NOMO-1 (cell line): ENCODE results near the gene TMEM219.
"Not testable (repeated sequence)": the region's sequence is repeated elsewhere in the genome, so short reads cannot be mapped to it uniquely, and the experiment has no call there.

Experiments
- DNase-seq, 2 experiments: peaks; one replicate each; lab custom pipeline; 2025; ENCODE audit not compliant: unreplicated experiment in 2 of 2; lab: John Stamatoyannopoulos, UW

Gene TMEM219, protein sequence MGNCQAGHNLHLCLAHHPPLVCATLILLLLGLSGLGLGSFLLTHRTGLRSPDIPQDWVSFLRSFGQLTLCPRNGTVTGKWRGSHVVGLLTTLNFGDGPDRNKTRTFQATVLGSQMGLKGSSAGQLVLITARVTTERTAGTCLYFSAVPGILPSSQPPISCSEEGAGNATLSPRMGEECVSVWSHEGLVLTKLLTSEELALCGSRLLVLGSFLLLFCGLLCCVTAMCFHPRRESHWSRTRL

DNA sequence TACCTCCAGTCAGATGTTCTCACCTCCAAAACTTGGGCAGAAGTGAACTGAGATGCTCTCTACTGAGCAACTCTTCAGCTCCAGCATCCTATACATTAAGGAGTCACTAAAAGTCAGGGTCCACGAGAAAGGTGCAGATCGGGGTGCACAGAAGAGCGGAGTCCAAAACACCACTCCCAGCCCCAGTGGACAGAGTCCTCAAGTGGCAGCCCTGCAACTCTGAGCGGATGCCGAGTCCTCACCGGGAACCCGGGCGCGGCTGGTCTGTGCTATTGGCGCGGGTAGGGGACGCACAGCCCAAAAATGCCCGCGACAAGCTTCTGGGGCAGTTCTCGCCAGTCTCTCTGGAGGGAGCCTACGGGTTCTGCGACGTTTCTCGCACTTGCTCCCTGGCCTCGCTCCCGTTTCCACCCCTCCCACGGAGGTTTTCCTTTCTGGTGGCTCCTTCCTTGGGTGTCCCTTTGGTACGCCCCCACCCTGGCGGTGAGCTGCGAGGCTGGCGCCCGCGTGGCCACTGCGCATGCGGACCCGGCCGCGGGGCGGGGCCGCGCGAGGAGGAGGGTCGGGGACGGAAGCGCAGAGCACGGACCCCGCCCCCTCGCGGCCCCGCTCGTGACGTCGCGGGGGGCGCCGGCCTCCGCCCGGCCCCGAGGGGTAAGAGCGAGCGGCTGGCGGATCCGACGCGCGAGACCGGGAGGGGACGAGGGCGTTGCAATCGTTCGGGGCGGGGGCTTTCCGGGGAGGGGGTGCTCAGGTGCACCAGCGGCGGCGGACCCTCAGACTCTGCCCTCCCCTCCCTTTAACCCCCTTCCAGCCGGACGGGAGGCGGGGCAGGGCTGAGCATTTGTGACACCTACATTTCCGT is at the start of gene TMEM219:
TSS of gene TMEM219 (plus strand) at position 601 of the 865 bp plus-strand sequence. CDS start 1,065 bp downstream, outside the sequence.
- peak; percentile 79 to 92 for DNase-seq

DNA sequence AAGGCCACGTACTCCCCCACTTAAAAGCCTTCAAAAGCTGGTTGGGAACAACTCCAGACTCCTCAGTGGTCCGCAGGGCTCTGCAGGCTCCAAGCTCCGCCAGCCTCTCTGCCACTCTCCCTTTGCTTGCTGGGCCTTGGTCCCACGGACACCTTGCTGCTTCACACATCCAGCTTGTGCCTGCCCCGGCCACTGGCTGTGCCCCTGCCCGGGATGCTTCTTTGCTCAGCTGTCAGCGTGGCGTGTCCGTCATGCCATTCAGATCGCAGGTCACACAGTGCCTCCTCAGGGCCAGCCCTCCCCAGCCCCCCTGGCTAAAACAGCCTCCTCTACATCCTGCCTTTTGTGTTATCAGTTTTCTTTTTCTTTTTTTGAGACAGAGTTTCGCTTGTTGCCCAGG is 49.8 kb upstream of the TMEM219 start:
- no peak for DNase-seq

DNA sequence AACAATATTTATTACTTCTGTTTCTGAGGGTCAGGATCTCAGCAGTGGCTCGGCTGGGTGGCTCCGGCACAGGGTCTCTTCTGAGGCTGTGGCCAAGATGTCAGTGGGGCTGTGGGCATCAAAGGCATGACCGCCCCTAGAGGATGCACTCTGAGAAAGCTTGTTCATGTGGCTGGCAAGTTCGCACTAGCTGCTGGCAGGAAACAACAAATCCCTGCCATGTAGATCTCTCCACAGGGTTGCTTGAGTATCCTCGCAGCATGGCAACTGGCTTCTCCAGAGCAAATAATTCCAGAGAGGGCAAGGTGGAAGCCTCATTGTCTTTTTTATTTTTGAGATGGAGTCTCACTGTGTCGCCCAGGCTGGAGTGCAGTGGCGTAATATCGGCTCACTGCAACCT is 48.4 kb upstream of the TMEM219 start:
- DNase-seq: no peak

DNA sequence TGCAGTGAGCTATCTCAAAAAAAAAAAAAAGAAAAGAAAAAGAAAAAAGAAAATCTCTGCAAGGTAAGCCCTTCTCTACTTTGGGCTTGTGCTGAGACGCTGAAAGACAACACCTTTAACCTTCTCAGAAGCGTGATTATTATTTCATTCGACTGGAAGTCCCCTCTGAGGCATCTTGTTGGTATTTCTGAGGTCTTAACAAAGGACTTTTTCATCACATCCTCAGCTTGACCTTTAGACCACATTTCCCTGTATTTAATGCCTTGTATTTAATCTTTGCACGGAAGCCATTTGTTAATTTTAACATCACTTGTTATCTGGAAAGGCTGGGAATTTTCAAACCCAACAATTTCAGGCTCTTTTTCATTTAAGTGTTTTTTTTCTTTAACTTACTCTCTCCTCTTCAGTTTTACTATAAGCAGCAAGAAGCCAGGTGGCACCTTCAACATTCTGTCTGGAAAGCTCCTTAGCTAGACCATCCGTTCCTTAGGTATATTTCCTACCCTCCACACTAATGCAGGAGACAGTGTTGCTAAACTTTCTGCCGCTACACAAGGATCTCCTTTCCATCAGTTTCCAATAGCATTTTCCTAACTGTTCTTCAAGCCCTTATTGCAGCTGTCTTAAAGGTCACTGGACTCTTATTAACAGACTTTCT is 46.2 kb upstream of the TMEM219 start:
- no peak for DNase-seq

DNA sequence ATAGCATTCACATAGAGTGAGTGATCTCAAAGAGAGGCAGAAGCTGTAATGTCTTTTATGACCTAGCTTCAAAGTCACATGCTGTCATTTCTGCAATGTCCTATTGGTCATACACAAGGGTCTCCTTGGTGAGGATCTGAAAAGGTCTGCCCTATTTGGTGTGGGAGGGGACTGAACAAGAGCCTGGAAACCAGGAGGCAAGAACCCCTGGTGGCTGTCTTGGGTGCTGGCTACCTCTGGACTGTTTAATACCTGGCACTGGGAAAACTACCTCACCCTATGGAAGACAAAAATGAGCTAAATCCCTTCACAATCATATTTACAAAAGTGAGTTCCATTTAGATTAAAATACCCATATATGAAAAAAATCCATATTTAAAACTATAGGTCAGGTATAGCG is 44.9 kb upstream of the TMEM219 start:
- no peak for DNase-seq

DNA sequence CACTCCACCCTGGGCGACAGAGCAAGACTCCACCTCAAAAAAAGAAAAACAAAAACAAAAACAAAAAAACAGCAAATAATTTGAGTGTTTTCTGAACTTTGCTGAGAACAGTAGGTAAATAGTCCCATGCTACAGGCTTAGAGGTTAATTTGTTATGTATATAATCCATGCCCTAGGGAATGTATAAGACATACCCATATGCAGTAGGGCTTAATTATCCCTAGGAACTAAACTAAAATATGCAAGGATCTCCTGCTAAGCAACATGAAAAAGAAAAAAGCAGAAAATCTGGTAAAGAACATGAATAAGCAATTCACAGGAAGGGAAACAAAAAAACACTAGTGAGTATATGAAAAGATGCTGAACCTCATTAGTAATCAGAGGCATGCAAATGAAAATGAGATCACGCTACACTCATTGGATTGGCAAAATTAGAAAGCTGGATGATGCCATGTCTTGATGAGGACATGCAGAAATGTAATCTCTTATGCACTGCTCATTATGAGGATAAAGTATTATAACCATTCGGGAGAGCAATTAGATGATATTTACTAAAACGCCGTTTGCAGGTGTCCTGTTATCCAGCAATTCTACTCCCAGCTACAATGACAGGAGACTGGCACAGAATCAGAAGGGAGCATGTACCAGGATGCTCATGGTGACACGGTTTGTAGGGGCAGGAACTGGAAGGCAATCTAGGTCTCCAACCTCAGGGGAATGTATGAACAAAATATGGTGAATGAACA is 41.4 kb upstream of the TMEM219 start:
- no peak for DNase-seq

DNA sequence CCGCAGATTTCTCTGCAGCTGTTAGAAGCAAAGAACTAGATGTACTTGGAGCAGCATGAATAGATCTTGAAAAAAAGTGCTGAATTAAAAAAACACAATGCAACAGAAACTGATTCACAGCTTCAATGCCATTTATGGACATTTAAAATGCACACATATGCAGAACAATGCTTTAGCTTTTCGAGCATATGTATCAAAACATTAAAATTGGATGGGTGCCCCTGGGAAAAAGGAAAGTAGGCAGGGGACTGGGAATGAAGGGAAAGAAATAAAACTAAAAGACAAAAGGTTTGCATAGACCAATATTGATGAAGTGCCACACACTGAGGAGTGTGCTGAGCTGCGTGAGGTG is 40.9 kb upstream of the TMEM219 start:
- no peak for DNase-seq

DNA sequence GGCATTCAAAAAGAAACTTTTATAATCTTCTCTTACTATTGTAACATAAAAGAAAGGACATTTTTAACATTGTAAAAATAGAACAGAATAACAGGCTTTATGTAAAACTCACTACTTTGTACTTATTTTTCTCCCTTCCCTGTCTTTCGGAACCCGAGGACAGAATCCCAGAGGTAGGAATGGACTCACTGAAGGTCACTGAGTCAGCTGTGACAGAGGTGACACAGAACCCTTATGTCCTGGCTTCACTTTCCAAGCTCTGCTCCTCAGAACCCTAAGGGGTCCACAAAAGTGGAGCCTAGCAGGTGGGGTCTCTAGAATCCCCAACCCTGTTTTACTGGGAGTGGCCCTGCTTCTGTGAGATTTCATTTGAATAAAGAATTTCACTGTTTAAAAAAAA is 39.6 kb upstream of the TMEM219 start:
- no peak for DNase-seq

DNA sequence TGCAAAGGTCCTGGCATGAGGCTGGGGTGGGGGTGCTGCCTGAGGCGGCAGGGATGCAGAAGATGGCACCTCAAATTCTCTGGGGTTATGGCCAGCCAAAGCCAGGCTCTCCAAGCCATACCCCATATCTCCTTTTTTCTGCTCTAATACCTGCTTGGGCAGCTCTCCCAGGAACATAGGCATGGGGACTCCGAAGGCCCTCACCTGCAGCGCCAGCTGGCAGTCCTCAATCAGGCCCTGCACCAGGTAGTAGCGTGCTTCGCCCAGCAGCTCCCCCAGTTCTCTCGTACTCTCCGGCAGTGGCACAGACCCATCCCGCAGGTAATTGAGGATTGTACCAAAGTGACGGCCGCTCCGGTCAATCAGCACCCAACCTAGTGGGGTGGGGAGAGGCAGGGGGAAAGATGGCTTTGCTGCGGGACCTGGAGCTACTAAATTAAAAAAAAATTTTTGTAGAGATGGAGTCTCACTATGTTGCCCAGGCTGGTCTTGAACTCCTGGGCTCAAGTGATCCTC is 38.8 kb upstream of the TMEM219 start:
- DNase-seq: no peak

DNA sequence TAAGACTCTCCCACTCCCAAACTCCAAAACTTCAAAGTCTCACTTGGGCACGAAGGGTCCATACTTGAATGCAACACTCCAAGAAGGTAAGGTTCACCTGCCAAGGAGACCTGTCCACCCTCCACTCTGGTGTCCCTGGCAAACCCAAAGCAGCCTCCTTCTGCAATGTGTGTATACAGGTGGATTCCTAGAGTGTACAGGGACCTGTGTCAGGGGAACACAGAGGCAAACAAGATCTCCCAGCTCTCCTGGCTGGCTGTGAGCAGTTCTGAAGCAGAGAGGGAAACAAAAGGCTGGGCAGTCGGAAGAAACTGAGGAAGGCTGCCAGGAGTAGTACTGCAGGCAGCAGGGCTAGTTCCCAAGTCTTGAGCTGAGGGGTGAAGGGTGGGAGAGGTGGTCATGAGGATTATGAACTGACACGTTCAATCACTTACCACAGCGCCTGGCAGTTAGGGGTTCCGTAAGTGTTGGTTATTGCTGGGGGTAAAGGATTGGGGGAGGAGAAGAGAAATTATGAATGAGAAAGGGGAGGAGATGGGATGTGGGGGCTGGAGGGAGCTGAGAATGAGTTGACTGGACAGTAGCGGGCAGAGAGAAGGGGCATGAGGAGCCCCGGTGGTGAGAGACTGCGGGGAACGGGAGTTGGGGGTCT is 36.6 kb upstream of the TMEM219 start:
- no peak for DNase-seq

DNA sequence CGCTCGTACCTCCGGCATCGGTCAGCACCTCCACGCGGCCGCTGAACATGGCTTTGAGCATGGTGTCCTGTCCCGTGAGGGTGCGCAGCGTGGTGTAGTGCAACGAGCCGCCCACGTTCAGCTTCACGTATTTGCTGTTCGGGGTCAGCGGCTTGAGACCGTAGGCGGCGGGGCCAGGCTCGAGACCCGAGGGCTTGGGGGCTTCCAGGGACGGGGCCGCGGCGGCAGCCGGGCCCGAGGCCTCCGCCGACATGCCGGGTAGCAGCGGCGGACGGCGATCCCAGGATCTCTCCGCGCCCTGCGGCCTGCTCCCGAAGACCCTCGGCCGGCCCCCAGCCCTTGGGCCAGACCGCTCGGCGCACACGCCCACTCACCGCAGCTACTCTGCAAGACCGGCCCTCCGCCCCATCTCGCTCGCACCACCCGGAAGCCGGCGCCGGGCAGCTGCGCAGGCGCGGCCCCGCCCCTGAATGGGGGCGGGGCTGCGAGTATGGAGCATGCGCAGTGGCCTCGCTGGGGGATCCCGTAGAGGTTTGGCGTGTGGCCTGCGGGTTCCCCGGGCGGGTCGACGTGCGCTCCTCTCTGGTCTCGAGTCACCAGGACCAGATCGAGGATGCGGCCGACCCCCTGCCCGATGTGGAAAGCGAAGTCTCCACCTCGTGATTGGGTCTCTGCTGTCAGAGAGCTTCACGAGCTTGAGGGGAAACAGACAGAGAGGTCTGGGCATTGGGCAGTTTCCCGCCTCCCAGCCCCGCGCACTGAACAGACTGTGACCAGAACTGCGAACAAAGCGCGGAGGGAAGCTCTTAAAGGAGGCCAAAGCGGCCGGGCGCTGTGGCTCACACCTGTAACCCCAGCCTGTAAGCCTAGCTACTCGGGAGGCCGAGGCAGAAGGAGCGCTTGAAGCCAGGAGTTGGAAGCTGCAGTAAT is 35.8 kb upstream of the TMEM219 start, which contains the start of gene KCTD13:
TSS of gene KCTD13 (minus strand) at position 446 of the 930 bp plus-strand sequence. CDS start at position 253, 193 bp downstream.
- peak; percentile 76 to 79 for DNase-seq

DNA sequence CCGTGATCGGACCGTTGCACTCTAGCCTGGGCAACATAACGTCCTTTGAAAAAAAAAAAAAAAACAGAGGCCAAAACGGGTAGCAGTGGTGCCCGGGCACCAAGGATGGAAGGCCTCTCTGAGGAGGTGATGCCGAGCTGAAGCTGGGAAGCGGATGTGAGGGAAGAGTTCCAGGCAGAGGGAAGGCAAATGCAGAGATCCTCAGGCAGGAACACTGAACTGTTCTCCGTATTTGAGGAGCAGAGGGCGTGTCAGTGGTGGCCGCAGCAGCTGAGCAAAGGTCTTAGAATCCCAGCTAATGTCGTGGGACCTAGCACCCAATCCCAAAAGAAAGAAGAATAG is 35.2 kb upstream of the TMEM219 start:
- DNase-seq: no peak

DNA sequence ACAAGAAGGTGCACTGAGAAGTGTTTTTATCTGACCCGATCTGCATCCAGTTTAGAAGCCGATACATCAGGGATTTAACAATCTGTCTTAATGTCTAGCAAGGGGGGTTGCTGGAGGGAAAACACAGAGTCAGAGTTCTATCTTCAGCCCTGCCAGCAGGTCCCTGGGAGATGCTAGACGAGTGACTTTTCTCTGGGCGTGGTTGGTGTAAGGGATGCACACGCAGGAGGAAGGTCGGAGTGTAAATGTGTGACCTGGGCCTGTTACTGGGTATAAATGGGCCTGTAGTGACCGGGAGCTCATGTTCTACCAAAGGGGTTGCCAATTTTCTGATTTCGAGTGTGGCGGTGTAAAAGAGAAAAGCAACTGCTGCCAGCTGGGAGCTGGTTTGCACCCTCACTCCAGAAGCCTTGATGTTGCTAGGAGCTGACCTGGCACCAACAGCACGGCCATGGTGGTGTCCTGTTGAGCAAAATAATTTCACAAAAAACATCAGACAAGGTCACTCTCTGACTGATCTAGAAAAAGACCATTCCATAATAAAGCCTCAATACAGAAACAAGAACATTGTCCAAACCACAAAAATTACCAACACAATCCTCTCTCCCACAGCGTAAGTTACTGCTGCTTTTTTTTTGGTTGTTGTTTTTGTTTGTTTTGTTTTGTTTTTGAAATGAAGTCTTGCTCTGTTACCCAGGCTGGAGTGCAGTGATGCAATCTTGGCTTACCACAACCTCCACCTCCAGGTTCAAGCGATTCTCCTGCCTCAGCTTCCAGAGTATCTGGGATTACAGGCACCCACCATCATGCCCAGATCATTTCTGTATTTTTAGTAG is 34.6 kb upstream of the TMEM219 start:
- DNase-seq: no peak

DNA sequence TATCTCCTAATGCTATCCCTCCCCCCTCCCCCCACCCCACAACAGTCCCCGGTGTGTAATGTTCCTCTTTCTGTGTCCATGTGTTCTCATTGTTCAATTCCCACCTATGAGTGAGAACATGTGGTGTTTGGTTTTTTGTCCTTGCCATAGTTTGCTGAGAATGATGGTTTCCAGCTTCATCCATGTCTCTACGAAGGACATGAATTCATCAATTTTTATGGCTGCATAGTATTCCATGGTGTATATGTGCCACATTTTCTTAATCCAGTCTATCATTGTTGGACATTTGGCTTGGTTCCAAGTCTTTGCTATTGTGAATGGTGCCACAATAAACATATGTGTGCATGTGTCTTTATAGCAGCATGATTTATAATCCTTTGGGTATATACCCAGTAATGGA is 30.1 kb upstream of the TMEM219 start:
- not testable (repeated sequence) for DNase-seq

DNA sequence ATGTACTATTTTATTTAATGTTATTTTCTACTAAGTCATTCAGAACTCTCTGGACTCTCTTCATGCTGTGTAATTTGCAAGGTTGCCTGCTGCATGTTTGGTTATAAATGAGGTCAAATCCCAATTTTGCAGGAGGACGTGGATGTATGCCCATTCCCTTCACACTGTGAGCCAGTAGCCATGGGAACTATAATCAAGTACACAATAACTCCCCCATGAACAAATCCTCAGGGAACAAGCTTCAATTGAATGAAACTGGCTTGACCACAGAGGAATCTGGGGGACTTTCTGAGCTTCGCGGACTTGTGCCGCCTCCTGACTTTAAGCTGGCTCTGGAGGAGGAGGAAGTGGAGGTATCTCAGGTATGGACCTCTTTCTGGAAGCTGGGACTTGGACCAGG is 21.2 kb upstream of the TMEM219 start:
- DNase-seq: no peak

DNA sequence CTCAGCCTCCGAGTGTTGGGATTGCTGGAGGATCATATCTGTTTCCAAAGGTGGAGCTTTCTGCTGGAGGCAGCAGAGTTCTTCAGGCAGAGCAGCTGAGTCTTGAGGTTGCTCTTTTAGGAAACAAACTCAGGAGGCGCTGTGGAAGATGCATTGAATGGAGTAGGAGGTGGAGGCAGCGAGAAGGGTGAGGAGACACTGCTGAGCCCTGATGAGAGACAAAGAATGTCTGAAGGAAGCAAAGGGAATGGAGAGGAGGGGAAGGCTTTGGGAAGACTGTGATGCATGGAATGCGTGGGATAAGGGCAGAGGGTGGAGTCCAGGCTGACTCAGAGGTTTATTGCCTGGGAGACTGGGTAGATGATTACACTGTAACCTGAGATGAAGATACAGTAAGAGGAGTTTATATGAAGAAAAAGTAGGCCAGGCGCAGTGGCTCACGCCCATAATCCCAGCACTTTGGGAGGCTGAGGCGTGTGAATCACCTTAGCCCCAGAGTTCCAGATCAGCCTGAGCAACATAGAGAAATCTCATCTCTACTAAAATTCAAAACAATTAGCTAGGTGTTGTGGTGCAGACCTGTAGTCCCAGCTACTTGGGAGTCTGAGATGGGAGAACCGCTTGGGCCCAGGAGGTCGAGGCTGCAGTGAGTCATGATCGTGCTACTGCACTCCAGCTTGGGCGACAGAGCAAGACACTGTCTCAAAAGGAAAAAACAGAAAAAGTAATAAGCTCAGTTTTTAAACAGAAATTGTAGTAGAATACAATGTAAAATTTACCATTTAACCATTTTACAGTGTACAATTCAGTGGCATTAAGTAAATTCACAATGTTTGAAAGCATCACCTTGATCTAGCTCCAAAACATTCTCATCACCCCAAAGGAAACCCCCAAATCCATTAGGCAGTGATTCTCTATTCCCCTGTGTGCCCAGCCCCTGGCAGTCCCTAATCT is 17.8 kb upstream of the TMEM219 start:
- DNase-seq: no peak

DNA sequence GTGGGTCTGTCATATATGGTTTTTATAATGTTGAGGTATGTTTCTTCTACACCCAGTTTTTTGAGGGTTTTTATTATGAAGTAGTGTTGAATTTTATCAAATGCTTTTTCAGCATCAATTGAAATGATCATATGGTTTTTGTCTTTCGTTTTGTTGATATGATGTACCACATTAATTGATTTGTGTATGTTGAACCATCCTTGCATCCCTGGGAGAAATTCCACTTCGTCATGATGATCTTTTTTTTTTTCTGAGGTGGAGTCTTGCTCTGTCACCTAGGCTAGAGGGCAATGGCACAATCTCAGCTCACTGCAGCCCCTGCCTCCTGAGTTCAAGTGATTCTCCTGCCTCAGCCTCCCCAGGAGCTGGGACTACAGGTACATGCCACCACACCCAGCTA is 14.0 kb upstream of the TMEM219 start:
- no peak for DNase-seq
